ENCODE results near the gene WDR20.

The WDR20 gene, protein sequence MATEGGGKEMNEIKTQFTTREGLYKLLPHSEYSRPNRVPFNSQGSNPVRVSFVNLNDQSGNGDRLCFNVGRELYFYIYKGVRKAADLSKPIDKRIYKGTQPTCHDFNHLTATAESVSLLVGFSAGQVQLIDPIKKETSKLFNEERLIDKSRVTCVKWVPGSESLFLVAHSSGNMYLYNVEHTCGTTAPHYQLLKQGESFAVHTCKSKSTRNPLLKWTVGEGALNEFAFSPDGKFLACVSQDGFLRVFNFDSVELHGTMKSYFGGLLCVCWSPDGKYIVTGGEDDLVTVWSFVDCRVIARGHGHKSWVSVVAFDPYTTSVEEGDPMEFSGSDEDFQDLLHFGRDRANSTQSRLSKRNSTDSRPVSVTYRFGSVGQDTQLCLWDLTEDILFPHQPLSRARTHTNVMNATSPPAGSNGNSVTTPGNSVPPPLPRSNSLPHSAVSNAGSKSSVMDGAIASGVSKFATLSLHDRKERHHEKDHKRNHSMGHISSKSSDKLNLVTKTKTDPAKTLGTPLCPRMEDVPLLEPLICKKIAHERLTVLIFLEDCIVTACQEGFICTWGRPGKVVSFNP

DNA sequence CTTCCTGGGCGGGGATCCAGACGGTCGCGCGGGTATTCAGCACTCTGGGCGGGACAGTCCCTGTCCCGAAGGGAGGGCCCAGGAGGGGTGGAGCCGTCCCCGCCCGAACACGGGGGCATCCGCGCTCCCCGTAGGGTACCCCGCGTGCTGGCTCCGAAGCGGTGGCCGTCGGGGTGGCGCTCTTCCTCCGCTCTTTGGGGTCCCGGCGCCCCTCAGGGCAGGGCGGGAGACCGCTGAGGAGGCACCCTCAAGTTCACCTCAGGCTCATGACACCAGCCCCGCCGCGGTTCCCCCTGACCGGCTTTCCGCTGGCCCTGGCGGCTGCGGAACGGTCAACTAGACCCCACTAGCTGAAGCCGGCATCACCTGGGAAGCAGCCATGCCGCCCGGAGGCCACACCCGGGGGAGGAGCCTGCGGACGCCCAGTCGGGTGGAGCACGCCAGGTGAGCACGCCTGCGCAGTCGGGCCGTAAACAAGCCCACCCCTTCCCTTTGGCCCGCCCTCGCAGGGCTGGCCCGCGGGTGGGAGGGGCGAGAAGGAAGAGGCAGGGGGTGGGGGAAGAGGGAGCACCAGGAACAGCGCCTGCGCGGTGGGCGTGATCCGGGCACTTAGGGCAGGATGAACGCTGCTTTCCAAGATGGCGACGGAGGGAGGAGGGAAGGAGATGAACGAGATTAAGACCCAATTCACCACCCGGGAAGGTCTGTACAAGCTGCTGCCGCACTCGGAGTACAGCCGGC lies at the start of gene WDR20:
TSS of gene WDR20 (plus strand) at position 612 of the 741 bp plus-strand sequence. CDS start at position 639, 27 bp downstream.
- Histone ChIP-seq H3K4me3 (peak within 1 kb of the TSS; percentile 91 to 99 (median 96)), H3K36me3 (peaks cover 6 to 29% (median 20%) of the 10 kb centered on the region in 11 experiments; a peak in 20 of 22 replicates), H3K4me1 (peaks cover 8 to 34% (median 27%) of the 10 kb centered on the region in 10 experiments), H3K4me2 (peak within 1 kb of the TSS; percentile 87 to 96 (median 89)), H3K27ac (peak within 1 kb of the TSS; percentile 86 to 94 (median 90)), H4K20me1 (peaks cover 21 to 44% (median 39%) of the 10 kb centered on the region in 11 experiments; a peak in 20 of 22 replicates), H3K9ac (peak within 1 kb of the TSS; percentile 93 to 98 (median 95)), H3K27me3 (no peaks in the 10 kb centered on the region), H3K9me3 (replicated peaks in 1 of 11) (no peaks in the 10 kb centered on the region)
- no peak for TF ChIP-seq Cebpa-rat (IDR thresholded peaks at IDR 0.05)

DNA sequence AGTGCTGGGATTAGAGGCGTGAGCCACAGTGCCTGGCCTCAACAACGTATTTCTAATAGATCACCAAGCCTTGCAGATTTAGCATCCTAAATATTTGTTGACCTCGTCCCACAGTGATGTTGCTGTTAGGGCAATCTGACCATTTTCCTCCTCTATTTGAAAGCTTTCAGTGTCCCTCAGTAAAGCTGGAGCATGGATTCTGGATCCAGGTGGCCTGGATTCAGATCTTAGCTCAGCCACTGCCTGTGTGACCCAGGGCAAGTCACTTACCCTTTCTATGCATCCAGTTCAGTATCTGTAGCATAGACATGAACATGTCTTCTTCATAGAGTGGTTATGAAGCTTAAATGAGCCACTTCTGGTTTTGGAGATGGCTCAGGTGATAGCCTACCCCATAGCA lies 49.0 kb upstream of the WDR20 start:
- Histone ChIP-seq H4K20me1 (peaks cover 6 to 11% (median 10%) of the 10 kb centered on the region in 11 experiments; a peak in 21 of 22 replicates), H3K27me3 (no peaks in the 10 kb centered on the region), H3K4me3 (no peak overlapping the region), H3K9ac (no peak overlapping the region), H3K4me2 (peak overlapping the region in 6 of 11 experiments; percentile 89 to 98 (median 95); a peak in 6 of 22 replicates), H3K36me3 (peaks cover 3 to 8% (median 6%) of the 10 kb centered on the region in 11 experiments), H3K27ac (peak overlapping the region in 1 of 11 experiments; percentile 98; a peak in 2 of 22 replicates), H3K4me1 (peaks cover 29 to 41% (median 31%) of the 10 kb centered on the region in 10 experiments), H3K9me3 (replicated peaks in 1 of 11) (peaks cover 0 to 1% (median 0%) of the 10 kb centered on the region in 11 experiments; a peak in 1 of 22 replicates)
- no peak for TF ChIP-seq Cebpa-rat (IDR thresholded peaks at IDR 0.05)

DNA sequence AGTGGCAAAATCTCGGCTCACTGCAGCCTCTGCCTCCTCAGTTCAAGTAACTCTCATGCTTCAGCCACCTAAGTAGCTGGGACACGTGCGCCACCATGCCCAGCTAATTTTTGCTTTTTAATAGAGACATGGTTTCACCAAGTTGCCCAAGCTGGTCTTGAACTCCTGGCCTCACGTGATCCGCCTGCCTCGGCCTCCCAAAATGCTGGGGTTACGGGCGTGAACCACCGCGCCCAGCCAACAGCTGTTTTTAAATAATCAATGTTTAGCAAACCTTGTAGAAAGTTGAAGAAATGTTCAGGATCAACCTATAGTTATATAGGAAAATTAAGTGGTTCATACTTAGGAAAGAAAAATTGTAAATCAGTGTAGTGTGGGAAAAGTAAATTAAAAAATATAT lies 46.9 kb upstream of the WDR20 start:
- no peaks in the 10 kb centered on the region for H3K9me3 ChIP-seq (replicated peaks in 1 of 11)
- no peak overlapping the region for H3K4me2 ChIP-seq
- H4K20me1 ChIP-seq, result no peaks in the 10 kb centered on the region
- no peaks in the 10 kb centered on the region for H3K27me3 ChIP-seq
- TF ChIP-seq Cebpa-rat (IDR thresholded peaks at IDR 0.05), result no peak
- no peak overlapping the region for H3K9ac ChIP-seq
- peaks cover 32 to 52% (median 42%) of the 10 kb centered on the region in 10 experiments for H3K4me1 ChIP-seq
- no peaks in the 10 kb centered on the region for H3K36me3 ChIP-seq
- H3K4me3 ChIP-seq, result no peak overlapping the region
- H3K27ac ChIP-seq, result no peak overlapping the region

DNA sequence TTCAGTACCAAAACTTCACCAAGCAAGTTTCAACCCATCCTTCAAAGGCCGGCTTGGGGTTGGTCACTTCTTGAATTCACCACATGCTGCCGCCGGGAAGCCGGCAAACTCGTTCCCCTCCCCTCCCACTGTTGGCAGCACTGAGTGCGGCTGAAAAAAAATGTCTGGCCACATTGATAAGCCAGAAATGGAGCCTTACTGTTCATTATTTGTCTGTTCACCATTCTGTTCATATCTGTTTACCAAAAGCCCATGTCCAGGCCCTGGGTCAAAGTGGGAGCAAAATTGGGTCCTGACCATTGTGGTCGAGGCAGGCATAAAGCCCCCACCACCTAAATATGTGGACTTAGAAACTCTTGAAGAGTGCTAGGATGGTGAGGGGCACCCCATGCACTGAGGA lies 45.6 kb upstream of the WDR20 start:
- H3K4me1 ChIP-seq, result peaks cover 19 to 39% (median 29%) of the 10 kb centered on the region in 10 experiments
- no peak overlapping the region for H3K4me2 ChIP-seq
- no peak for TF ChIP-seq Cebpa-rat (IDR thresholded peaks at IDR 0.05)
- no peaks in the 10 kb centered on the region for H4K20me1 ChIP-seq
- H3K9ac ChIP-seq, result no peak overlapping the region
- H3K4me3 ChIP-seq, result no peak overlapping the region
- no peaks in the 10 kb centered on the region for H3K9me3 ChIP-seq (replicated peaks in 1 of 11)
- H3K36me3 ChIP-seq, result no peaks in the 10 kb centered on the region; a peak in 1 of 22 replicates
- no peaks in the 10 kb centered on the region for H3K27me3 ChIP-seq
- H3K27ac ChIP-seq, result no peak overlapping the region; a peak in 1 of 22 replicates

DNA sequence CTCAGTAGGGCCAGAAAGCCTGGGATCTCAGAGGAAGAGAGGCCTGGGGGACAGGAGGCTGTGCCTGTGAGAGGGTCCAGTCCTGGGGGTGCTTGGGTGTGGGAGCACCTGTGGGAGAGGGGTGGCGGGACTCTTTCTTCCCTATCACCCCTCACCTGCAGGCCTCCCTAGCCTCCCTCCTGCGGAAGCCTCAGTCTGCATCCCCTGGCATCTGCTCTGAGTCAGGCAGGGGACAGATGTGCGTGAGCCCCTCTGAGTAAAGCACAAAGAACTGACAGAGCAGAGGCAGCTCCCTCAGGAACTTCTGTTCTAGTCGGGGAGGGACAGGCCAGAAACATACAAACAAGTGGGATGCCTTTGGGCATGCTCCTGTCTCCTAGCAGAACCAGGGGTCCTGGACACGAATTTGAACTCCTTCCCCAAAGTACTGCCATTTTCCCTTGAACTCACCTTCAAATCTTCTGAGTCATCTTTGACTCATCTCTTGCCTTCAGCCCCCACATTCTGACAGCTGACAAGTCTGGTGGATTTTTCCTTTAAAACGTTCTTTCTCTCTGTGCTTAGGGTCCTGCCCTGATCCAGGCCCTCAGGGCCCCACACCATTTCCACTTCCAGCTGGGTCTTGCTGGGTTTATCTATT lies 44.3 kb upstream of the WDR20 start:
- H3K27me3 ChIP-seq, result no peaks in the 10 kb centered on the region
- H3K36me3 ChIP-seq, result no peaks in the 10 kb centered on the region; a peak in 1 of 22 replicates
- no peaks in the 10 kb centered on the region for H4K20me1 ChIP-seq
- no peak overlapping the region for H3K27ac ChIP-seq
- H3K4me3 ChIP-seq, result no peak overlapping the region
- peaks cover 7 to 27% (median 16%) of the 10 kb centered on the region in 10 experiments; a peak in 18 of 20 replicates for H3K4me1 ChIP-seq
- peak overlapping the region in 4 of 11 experiments; percentile 3 to 39 (median 26); a peak in 2 of 22 replicates for H3K9ac ChIP-seq
- H3K9me3 ChIP-seq (replicated peaks in 1 of 11), result no peaks in the 10 kb centered on the region
- TF ChIP-seq Cebpa-rat (IDR thresholded peaks at IDR 0.05), result no peak
- 0 out of 22 replicates have a peak overlapping the region, but pooled peaks of 2 of the 11 experiments have one; percentile 6 to 9 for H3K4me2 ChIP-seq

DNA sequence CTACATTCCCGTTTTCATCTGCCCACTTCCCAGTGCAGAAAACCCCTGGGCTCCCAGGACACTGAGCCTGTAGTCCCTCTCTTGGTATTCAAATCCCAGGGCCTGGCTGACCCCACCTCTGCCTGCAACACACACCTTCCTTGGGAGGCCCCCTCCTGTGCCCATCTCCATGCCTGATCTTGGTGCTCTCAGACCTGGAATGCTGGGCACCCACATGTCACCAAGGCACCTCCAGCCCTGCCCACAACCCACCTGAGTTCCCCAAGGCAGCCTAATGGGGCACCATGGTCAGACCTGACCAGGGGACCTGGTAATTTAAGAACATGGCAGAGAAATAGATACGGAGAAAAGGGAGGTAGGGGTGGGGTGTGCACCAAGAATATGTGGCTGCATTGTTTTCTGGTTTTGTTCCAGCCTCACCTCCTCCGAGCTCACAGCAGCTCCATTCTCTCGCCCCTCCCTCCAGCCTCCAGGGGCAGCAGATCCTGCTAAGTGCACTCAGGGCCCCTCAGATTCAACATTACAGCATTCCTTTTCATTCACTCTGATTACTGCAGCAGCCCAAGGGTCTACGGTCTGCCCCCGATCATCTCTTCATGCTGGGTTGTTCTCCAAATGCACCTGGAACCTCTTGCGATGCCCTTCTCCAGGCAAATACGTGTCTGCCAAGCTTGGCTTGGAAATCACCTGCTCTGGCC lies 43.7 kb upstream of the WDR20 start:
- Histone ChIP-seq H3K9me3 (replicated peaks in 1 of 11) (no peaks in the 10 kb centered on the region), H4K20me1 (no peaks in the 10 kb centered on the region), H3K27ac (no peak overlapping the region), H3K27me3 (no peaks in the 10 kb centered on the region), H3K4me2 (peak overlapping the region in 8 of 11 experiments; percentile 2 to 32 (median 11); a peak in 6 of 22 replicates), H3K4me1 (peaks cover 6 to 23% (median 15%) of the 10 kb centered on the region in 10 experiments; a peak in 17 of 20 replicates), H3K9ac (peak overlapping the region in 3 of 11 experiments; percentile 3 to 39 (median 34); a peak in 3 of 22 replicates), H3K4me3 (no peak overlapping the region), H3K36me3 (peaks cover 0 to under 1% (median 0%) of the 10 kb centered on the region in 11 experiments; a peak in 1 of 22 replicates)
- no peak for TF ChIP-seq Cebpa-rat (IDR thresholded peaks at IDR 0.05)

DNA sequence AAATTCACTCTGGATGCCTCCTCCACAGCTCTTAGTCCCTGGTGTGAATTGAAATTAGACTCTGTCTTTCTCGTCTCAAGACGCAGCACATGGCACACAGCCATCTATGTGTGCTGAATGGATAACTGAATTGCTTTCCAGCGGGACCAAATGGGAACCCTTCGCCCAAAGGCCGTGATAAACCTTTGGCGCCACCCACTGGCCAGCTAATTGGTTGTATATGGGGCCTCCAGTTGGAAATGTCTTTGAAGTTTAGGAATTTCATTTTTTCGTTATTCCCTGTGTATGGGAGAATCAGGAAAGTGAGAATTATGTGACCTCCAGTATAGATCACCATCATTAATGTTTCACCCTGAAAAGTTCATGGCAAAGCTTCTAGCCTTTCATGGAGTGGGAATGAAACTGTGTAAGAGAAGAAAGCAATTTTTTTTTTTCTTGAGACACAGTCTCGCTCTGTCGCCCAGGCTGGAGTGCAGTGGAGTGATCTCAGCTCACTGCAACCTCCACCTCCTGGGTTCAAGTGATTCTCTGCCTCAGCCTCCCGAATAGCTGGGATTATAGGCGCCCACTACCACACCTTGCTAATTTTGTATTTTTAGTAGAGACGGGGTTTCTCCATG lies 43.0 kb upstream of the WDR20 start:
- Histone ChIP-seq H3K4me2 (peak overlapping the region in 6 of 11 experiments; percentile 2 to 32 (median 22); a peak in 7 of 22 replicates), H3K27me3 (no peaks in the 10 kb centered on the region), H3K27ac (no peak overlapping the region), H3K4me1 (peaks cover 6 to 18% (median 15%) of the 10 kb centered on the region in 10 experiments; a peak in 17 of 20 replicates), H3K9me3 (replicated peaks in 1 of 11) (no peaks in the 10 kb centered on the region), H3K9ac (peak overlapping the region in 5 of 11 experiments; percentile 8 to 42 (median 31); a peak in 3 of 22 replicates), H4K20me1 (no peaks in the 10 kb centered on the region), H3K36me3 (peaks cover 0 to 7% (median 0%) of the 10 kb centered on the region in 11 experiments; a peak in 2 of 22 replicates), H3K4me3 (no peak overlapping the region)
- TF ChIP-seq Cebpa-rat (IDR thresholded peaks at IDR 0.05), result no peak

Data from BLaER1 treated with 17β-estradiol and CSF1 and Interleukin-3, amounts not matched to agents 10 nM and 100 nM (cell line).